GM21717 (cell line): ENCODE measurements around the gene PDF.

Source experiments
- ATAC-seq: cut with Tn5 transposase; IDR thresholded peaks from one replicate; pipeline ENCODE4 v1.9.1; 2021; ENCODE audit warnings: mild to moderate bottlenecking, moderate library complexity; ENCODE audit not compliant: unreplicated experiment

Gene PDF

DNA sequence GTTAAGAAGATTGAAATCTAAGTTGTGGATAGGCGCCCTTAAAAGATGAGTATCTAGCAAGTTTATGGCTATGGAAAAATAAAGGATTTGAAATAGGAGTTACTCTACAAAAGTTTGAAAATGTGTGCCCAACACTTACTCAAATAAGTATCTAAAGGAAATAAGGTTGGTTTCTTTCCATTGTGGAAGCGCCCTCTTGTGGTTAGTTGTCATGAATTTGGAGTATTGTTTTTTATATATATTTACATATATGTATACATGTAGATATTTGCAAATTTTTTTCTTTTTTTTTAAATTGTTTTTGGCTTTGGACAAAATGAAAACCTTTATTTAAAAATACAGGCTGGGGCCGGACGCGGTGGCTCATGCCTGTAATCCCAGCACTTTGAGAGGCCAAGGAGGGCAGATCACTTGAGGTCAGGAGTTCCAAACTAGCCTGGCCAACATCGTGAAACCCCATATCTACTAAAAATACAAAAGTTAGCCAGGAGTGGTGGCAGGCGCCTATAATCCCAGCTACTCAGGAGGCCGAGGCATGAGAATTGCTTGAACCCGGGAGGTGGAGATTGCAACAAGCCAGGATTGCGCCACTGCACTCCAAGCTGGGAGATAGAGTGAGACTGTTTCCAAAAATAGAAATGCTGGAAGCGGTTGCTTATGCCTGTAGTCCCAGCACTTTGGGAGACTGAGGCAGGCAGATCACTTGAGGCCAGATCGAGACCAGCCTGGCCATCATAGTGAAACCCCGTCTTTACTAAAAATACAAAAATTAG is 43.3 kb downstream of the PDF start:
- ATAC-seq, result no peak

DNA sequence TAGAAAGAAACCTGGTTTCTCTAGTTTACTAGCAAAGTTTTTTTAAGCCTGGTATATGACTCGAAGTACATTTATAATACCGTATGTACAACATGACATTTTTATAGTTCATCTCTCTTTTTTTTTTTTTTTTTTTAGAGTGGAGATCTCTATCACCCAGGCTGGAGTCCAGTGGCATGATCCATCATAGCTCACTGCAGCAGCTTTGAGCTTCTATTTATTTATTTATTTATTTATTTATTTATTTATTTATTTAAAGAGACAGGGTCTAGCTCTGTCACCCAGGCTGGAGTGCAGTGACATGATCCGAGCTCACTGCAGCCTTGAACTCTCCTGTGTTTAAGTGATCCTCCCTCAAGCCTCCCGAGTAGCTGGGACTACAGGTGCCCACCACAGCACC is 45.1 kb downstream of the PDF start:
- ATAC-seq, result no peak

DNA sequence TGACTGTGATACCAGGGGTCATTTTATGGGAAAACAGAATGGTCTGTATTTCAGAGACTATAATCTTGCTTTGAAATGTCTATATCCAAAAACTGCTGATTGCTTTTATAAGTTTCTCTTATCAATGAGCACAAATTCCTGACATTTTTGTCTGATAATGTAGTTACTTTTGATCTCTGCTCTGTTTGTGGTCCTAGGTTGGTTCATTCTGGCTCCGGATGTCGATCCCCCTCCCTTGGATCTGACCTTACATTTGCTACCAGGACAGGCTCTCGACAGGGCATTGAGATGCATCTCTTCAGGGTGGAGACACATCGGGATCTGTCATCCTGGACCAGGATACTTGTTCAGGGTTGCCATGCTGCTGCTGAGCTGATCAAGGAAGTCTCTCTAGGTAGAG is 46.5 kb downstream of the PDF start:
- ATAC-seq, result no peak

DNA sequence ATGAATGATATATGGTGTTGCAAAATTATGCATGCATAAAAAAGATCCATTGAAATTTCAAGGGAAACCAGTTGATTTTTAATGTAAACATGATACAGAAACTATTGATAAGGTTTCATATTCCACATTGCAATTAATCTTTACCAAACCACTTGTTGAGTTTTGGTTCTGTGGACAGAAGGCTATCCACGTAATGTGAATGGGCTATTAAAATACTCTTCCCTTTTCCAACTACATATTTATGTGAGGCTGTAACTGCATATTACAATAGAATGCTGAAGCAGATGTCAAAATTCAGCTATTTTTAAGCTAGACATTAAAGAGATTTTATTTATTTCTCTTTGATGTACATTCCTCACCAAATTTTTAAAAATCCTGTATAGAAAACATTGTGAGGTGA is 53.0 kb downstream of the PDF start:
- ATAC-seq, result no peak
